Esophagus muscularis mucosa (tissue), 4 donors: ENCODE results near the gene GPA33.

Experiments used
- EP300 ChIP-seq: sonication (generic); formaldehyde crosslinking; IDR thresholded peaks from one replicate; pipeline ENCODE4 v1.6.1; 2017; ENCODE audit warnings: antibody characterized with exemption
- POLR2A ChIP-seq: fragments of 450-650 bp; IDR thresholded peaks from one replicate; pipeline ENCODE4 v1.6.1; 2017; ENCODE audit warnings: antibody characterized with exemption, moderate library complexity, mild to moderate bottlenecking, low read depth
- POLR2AphosphoS5 ChIP-seq, 2 donors: sonication (generic); formaldehyde crosslinking; IDR thresholded peaks; one replicate each; pipeline ENCODE4 v1.6.1; 2017; ENCODE audit warnings: antibody characterized with exemption in 2 of 2
- TF ChIP-seq, protein P1 (sequence below), 3 experiments: fragments of 200-600 bp in 2 of 3; fragments of 450-650 bp in 1 of 3; sonication (generic) in 2 of 3; IDR thresholded peaks; one replicate each; pipeline ENCODE4 v1.5.1; 2017 to 2019; ENCODE audit warnings: antibody characterized with exemption in 3 of 3, mild to moderate bottlenecking in 2 of 3, moderate library complexity in 1 of 3

DNA sequence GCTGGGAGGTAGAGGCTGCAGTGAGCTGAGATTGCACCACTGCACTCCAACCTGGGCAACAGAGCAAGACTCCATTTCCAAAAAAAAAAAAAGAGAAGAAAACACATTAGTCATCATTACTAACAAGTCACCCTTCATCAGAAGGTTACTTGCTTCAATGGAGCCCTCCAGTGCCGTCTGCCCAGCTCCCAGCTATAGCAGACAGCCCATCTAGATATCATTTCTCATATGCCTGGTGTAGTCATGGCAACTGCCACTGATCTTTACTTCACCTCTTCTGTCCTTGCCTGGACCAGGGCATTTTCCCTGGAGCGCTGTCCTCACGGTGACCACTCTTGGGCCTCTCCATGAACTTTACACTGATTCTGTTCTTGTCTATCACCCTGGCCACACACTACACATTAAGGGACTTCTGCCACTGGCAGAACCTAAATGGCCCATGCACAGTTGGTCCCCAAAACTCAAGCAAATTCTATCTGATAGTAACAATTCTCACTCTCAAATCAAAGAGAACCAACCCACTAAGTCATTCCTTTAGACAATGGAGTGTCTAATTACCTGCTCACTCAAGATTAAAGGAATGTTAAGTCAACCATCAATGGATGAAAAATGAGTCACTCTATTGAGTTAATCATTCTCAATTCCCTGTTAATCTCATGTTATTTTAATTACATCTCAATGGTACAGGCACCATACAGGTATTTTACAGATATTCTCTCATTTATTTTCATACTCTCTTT is 12.9 kb downstream of the GPA33 start:
- TF ChIP-seq, protein P1, sequence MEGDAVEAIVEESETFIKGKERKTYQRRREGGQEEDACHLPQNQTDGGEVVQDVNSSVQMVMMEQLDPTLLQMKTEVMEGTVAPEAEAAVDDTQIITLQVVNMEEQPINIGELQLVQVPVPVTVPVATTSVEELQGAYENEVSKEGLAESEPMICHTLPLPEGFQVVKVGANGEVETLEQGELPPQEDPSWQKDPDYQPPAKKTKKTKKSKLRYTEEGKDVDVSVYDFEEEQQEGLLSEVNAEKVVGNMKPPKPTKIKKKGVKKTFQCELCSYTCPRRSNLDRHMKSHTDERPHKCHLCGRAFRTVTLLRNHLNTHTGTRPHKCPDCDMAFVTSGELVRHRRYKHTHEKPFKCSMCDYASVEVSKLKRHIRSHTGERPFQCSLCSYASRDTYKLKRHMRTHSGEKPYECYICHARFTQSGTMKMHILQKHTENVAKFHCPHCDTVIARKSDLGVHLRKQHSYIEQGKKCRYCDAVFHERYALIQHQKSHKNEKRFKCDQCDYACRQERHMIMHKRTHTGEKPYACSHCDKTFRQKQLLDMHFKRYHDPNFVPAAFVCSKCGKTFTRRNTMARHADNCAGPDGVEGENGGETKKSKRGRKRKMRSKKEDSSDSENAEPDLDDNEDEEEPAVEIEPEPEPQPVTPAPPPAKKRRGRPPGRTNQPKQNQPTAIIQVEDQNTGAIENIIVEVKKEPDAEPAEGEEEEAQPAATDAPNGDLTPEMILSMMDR (IDR thresholded peaks at IDR 0.05), result no peak
- TF ChIP-seq EP300, result no peak
- no peak for TF ChIP-seq POLR2AphosphoS5 (IDR thresholded peaks at IDR 0.05)
- TF ChIP-seq POLR2A, result no peak
